Right lobe of liver (tissue), 4 donors: ENCODE measurements around the gene FABP6.

Experiments used
- CTCF ChIP-seq, 4 donors: fragments of 200-600 bp in 3 of 4; fragments of 450-650 bp in 1 of 4; IDR thresholded peaks; one replicate each; pipeline versions ENCODE4 v1.5.1 to v1.8.0; 2016 to 2022; ENCODE audit warnings: antibody characterized with exemption in 4 of 4, mild to moderate bottlenecking in 2 of 4
- POLR2A ChIP-seq: fragments of 450-650 bp; IDR thresholded peaks from one replicate; pipeline ENCODE4 v1.6.1; 2017; ENCODE audit warnings: antibody characterized with exemption, mild to moderate bottlenecking
- donor health status: DM: no; HTN: no; CAD: no.
- donor health status: DM: no; HTN: no; CAD: no.
- donor health status: DM: no; HTN: yes; CAD: no.

- TF ChIP-seq CTCF (IDR thresholded peaks at IDR 0.05): no peak
- TF ChIP-seq POLR2A: no peak
Observed at GRCh38 chr5:160188141-160189015, 40.9 kb upstream of the FABP6 start.
